MM.1S (cell line): ENCODE results near the gene TTC17.

ENCODE experiments used
- EZH2phosphoT487 ChIP-seq: fragments of 300-600 bp; sonication (generic); IDR thresholded peaks from 2 replicates; pipeline ENCODE4 v1.6.1; 2018; ENCODE audit warnings: antibody characterized with exemption, low read length
- TF ChIP-seq, protein P1 (sequence below): fragments of 300-600 bp; sonication (generic); IDR thresholded peaks from 2 replicates; pipeline ENCODE4 v1.5.1; 2016; ENCODE audit warnings: antibody characterized with exemption, low read length, mixed read lengths

DNA sequence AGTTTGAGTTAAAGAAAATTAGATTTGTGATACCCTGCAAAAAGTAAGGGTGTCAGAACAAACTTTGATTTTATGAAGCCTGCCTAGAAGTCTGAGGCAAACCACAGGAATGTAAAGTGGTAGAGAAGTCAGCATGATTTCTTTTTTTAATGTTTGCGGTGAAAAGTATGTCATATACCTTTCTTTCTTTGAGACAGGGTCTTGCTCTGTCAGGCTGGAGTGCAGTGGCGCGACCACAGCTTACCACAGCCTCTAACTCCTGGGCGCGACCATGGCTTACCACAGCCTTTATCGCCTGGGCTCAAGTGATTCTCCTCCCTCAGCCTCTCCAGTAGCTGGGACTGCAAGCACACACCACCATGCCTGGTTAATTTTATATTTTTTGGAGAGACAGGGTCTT, 42.3 kb upstream of the TTC17 start:
- TF ChIP-seq, protein P1, sequence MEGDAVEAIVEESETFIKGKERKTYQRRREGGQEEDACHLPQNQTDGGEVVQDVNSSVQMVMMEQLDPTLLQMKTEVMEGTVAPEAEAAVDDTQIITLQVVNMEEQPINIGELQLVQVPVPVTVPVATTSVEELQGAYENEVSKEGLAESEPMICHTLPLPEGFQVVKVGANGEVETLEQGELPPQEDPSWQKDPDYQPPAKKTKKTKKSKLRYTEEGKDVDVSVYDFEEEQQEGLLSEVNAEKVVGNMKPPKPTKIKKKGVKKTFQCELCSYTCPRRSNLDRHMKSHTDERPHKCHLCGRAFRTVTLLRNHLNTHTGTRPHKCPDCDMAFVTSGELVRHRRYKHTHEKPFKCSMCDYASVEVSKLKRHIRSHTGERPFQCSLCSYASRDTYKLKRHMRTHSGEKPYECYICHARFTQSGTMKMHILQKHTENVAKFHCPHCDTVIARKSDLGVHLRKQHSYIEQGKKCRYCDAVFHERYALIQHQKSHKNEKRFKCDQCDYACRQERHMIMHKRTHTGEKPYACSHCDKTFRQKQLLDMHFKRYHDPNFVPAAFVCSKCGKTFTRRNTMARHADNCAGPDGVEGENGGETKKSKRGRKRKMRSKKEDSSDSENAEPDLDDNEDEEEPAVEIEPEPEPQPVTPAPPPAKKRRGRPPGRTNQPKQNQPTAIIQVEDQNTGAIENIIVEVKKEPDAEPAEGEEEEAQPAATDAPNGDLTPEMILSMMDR: no peak
- TF ChIP-seq EZH2phosphoT487: no peak
